HG03442 (cell line): Measurements from ENCODE around the gene ZNF705A.
"Not testable (repeated sequence)": the region's sequence is repeated elsewhere in the genome, so short reads cannot be mapped to it uniquely, and the experiment has no call there.

ENCODE experiments used
- ATAC-seq: cut with Tn5 transposase; IDR thresholded peaks from one replicate; pipeline ENCODE4 v1.9.1; 2021; ENCODE audit warnings: mild to moderate bottlenecking, moderate library complexity; ENCODE audit not compliant: unreplicated experiment

The ZNF705A gene

DNA sequence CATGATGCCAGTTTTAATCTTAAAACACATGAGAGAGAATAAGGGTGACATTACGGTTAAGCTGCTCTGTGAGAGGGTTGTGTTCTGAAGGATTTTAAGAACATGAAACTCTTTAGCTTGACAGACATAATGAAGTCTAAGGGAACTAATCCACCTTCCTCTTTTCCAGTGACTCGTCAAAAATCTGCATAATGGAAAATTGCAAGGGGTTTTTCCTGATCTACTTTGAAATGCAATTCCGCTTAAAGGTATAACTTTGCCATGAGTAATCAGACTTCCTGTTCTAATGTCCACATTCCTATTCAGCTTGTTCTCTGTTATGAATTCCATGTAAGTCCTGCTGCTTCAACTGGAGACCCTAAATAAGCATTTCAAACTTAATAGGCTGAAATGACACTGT, at the start of gene ZNF705A:
TSS of gene ZNF705A (plus strand) at position 171 of the 400 bp plus-strand sequence. CDS start 15,611 bp downstream, outside the sequence.
- no peak for ATAC-seq

DNA sequence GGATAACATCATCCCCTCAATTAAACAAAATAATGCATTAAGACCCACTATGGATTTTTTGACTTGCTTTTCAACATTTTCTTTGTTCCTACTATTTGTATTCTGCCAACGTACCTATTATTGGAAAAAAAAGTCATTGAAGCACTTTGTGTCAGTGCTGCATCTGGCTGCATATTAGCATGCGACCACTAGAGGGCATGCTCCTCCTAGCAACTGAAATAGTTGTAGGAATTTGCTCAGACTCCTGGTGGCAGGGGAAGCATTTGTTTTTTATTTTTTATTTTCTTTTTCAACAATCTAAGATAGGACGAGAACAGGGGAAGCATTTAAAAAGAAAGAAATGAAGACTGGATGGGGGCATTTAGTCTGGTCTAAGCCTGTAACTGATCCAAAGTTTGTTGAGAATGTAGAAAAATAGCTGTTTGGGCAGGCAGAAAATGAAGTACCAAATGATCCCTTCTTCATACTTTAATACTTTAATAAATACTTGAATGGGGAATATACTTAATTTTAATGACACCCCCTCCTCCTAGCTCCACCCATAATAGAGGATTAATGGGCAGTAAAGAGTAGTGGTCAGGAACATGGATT, 47.9 kb upstream of the ZNF705A start:
- ATAC-seq = no peak

GRCh38 chr12:8113117-8113516, 43.7 kb upstream of the ZNF705A start:
- ATAC-seq = not testable (repeated sequence)

DNA sequence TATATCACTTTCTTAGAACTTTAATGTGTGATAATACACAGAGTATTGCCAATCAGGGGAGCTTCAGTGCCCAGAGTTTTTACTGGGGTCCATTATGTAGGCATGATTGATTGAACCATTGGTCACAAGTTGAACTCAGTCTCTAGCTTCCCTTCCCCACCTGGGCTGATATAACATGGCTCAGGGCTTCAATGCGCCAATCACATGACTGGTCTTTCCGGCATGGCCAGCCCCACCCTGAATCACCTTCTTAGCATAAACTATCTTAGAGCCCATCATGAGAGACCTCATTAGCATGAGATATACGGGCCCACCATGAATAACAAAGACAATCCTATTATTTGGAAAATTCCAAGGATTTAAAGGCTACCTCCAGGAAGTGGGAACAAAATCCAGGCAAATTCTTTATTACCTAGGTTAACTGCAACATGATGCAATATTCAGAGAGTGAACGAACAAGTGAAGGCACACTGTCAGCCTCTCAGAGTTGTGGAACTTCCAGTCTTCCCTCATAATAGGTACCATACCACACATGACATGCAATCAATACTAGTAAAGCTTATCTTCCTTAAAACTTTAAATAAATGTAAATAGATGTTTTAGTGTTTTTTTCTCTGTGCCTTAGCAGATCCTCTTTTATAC, 36.6 kb upstream of the ZNF705A start:
- no peak for ATAC-seq

DNA sequence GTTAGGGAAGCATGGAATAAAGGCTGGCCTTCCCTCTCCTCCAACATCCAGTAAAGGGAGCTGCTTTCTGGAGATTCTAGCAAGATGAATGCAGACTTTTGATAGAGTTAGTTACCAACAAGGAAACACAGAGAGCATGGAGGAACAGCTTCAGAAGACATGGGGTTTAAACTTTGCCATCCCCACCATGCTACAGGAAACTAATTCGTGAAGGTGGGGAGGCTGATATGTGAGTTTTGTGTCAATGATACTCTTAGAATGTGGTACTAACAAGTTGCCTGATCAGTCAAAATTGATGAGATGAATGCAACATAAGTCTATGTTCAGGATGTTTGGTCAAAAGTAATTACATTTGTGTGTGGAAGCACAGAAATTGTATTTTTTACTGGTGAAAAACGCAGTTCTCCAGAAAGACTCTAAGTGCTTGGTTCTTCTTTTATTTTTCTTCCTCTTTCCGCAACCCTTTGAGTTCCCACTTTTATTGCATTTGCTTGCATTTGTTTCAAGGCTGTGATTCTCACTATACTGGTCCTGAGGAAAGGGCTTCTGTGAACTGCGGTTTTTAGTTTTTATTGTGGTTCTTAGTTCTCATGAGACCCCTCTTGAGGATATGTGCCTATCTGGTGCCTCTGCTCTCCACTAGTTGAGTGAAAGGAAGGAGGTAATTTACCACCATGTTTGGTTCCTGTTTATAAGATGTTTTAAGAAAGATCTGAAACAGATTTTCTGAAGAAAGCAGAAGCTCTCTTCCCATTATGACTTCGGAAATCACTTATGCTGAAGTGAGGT, 33.5 kb upstream of the ZNF705A start, which contains the start of gene CLEC4A:
TSS of gene CLEC4A (plus strand) at position 494 of the 789 bp plus-strand sequence. CDS start at position 756, 262 bp downstream.
- no peak for ATAC-seq

DNA sequence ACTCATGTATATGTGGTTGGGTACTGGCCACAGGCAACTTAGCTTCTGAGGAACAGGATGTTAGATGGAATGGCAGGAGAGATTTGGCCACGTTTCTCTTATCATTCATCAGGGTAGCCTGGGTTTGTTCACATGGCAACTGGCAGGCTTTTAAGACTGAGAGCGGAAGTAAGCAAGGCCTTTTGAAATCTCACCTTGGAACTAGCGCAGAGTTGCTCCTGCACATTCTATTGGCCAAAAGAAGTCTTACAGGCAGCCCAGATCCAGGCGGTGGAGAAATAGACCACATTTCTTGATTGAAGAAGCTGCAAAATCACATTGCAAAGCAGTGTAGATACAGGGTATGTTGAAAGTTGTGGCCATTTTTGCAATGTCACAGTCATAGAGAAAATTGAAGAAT, 29.7 kb upstream of the ZNF705A start:
- no peak for ATAC-seq

- not testable (repeated sequence) for ATAC-seq
Measured at GRCh38 chr12:8133636-8134397, 23.0 kb upstream of the ZNF705A start.

DNA sequence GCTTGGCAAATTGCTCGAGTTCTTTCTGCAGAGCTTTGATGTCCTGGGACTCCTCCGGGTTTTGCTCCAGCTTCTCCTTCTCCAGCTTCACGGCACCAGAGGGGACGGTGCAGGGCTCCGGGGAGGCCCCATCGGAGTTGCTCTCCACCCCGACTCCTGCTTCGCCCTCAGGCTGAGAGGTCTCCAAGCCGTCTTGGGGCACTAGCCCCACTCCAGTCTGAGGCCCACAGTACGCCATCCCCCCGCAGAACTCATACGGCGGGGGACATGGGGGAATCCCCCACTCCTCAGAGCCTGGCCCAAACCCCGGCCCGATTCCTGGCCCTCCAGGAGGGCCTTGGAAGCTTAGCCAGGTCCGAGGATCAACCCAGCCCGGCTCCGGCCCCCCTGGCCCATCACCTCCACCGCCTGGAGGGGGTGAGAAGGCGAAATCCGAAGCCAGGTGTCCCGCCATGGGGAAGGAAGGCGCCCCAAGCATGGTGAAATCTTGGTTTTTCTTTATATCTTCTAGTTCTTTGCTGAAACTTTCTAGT, 22.4 kb upstream of the ZNF705A start:
- not testable (repeated sequence) for ATAC-seq

GRCh38 chr12:8141647-8142046, 15.2 kb upstream of the ZNF705A start:
- ATAC-seq = not testable (repeated sequence)

GRCh38 chr12:8143261-8143660, 13.6 kb upstream of the ZNF705A start:
- no peak for ATAC-seq

- ATAC-seq = no peak
Measured at GRCh38 chr12:8145754-8146441, 10.9 kb upstream of the ZNF705A start.

- ATAC-seq = no peak
Measured at GRCh38 chr12:8146442-8146771, 10.4 kb upstream of the ZNF705A start.

GRCh38 chr12:8154526-8154925, 2.3 kb upstream of the ZNF705A start:
- no peak for ATAC-seq

- ATAC-seq = no peak
Measured at GRCh38 chr12:8156416-8156815, 399 bp upstream of the ZNF705A start.

DNA sequence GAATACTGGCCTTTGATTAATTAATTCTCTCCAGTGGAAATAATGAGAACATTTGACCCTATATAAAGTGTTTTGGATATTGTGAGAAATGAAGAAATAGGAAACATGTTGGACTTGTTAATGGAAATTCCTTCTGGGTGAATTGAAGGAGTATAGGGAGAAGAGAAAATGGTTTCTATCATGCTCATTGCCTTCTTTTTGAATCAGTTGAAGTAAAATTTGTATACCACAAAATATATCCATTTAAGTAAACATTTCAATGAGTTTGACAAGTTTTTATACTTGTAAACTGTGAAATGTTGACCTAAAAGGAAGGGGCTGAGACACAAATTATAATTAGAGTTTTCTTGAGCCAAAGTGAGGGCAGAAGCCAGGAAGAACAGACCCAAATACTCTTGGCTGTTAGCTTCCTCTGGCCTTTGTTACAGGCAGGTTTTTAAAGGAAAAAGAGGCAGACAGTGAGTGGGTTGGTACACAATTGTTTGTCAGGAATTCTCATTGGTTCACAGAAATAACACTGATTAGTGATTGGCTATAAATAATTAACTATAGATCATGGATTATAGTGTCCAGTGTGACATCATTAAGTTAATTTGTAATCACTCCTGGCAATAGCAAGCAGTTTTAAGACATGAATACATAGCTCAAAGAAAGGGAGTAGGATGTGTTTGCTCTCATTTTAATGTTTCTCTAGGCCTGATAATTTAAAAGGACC, 826 bp downstream of the ZNF705A start:
- ATAC-seq = no peak

GRCh38 chr12:8172911-8173310, 16.1 kb downstream of the ZNF705A start:
- ATAC-seq = not testable (repeated sequence)

GRCh38 chr12:8179989-8180585, 23.3 kb downstream of the ZNF705A start:
- not testable (repeated sequence) for ATAC-seq

- not testable (repeated sequence) for ATAC-seq
Measured at GRCh38 chr12:8181271-8181670, 24.5 kb downstream of the ZNF705A start.

GRCh38 chr12:8182923-8183322, 26.1 kb downstream of the ZNF705A start:
- ATAC-seq = not testable (repeated sequence)
